ENCODE measurements around the gene ZNF224. TPM values are rescaled to one million over a fixed set of nuclear protein-coding genes. Genes with fewer than 3 reads are reported as not detected.

Gene ZNF224
- total RNA-seq, 1 donor from 2014 or later = 40.6 TPM

DNA sequence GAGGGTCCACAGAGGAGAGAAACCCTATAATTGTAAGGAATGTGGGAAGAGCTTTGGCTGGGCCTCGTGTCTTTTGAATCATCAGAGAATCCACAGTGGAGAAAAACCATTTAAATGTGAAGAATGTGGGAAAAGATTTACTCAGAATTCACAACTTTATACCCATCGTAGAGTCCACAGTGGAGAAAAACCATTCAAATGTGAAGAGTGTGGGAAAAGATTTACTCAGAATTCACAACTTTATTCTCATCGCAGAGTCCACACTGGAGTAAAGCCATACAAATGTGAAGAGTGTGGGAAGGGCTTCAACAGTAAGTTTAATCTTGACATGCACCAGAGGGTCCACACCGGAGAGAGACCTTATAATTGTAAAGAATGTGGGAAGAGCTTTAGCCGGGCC is 37.8 kb downstream of the ZNF224 start:
- Mint-ChIP-seq H3K27me3 (no peaks in the 10 kb centered on the region), H3K27ac (no peak overlapping the region), H3K9me3 (ENCODE audit: low read depth) (peaks cover 20% of the 10 kb centered on the region), H3K4me3 (ENCODE audit: low read depth) (no peak overlapping the region), H3K36me3 (ENCODE audit: insufficient read depth) (peaks cover 39% of the 10 kb centered on the region), H3K4me1 (ENCODE audit: low read depth) (no peaks in the 10 kb centered on the region)
- no peak for DNase-seq (ENCODE audit: low spot score, unreplicated experiment)
- TF ChIP-seq, protein P1, sequence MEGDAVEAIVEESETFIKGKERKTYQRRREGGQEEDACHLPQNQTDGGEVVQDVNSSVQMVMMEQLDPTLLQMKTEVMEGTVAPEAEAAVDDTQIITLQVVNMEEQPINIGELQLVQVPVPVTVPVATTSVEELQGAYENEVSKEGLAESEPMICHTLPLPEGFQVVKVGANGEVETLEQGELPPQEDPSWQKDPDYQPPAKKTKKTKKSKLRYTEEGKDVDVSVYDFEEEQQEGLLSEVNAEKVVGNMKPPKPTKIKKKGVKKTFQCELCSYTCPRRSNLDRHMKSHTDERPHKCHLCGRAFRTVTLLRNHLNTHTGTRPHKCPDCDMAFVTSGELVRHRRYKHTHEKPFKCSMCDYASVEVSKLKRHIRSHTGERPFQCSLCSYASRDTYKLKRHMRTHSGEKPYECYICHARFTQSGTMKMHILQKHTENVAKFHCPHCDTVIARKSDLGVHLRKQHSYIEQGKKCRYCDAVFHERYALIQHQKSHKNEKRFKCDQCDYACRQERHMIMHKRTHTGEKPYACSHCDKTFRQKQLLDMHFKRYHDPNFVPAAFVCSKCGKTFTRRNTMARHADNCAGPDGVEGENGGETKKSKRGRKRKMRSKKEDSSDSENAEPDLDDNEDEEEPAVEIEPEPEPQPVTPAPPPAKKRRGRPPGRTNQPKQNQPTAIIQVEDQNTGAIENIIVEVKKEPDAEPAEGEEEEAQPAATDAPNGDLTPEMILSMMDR (IDR thresholded peaks at IDR 0.05; ENCODE audit: unreplicated experiment) = no peak

DNA sequence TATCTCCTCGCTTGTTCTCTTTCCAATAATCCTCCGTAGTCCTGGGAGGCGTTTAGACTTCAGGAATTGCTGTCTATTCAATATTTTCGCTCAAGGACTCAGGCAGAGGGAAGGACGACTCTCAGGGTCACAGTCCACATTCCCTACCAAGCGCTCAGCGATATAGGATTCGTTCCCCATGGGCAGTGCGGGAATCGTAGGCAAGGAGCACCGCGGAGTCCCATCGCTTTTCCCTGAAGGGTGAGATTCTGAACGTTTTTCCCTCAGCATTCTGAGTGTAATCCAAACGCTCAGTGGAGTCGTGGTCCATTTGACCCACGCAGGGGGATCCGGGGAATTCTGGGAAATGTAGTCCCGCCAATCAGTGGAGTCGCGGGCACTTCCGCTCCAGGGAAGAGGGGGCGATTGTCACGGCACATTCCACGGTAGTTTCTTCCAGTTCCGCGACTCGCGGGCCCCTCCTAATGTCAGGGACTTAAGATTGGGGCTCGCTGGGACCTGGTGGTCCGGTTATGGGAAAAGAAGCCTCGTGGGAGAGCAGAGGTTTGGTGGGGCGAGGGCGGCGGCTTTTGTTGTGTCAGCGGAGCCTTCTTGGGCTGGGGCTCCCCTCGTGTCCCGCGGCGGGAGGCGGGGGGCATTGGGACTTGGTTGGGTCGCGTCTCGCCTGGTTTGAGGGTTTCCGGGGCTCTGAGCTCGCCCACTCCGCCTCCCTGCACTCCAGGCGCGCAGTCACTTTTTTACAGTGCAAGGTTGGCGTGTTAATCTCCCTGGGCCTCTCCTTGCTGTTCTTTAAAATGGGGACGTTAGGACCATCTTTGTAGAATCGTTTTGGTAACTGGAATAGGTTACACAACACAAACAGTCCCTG is 47.3 kb downstream of the ZNF224 start, which contains the start of gene ZNF234:
Gene ZNF234 (plus strand): TSS at position 364 of the 868 bp plus-strand sequence. CDS start 3,079 bp downstream, outside the sequence.
- TF ChIP-seq, protein P1 (IDR thresholded peaks at IDR 0.05; ENCODE audit: unreplicated experiment) = no peak
- Mint-ChIP-seq H3K27me3 (no peaks in the 10 kb centered on the region), H3K27ac (peak within 1 kb of the TSS; percentile 94), H3K4me1 (ENCODE audit: low read depth) (peaks cover 14% of the 10 kb centered on the region), H3K9me3 (ENCODE audit: low read depth) (no peaks in the 10 kb centered on the region), H3K4me3 (ENCODE audit: low read depth) (peak within 1 kb of the TSS; percentile 91), H3K36me3 (ENCODE audit: insufficient read depth) (peaks cover 4% of the 10 kb centered on the region)
- DNase-seq (ENCODE audit: low spot score, unreplicated experiment) = peak; percentile 65

DNA sequence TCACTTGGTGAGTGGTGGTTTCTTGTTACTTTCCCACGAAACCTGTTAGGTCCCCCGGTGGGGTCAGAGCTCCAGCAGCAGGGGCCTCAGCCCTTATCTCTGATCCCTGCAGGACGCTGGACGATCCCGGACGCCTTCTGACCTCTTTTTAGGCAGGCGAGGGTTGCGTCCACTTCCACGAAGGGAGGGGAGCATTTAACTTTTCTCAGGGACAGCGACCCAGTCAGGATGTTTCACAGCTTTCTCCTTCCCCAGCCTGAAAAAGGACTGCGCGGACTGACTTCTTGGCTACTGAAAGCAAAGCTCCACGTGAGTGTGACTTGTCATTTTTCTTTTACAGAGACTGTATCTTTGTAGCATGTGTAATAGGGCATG is 47.9 kb downstream of the ZNF224 start:
- Mint-ChIP-seq H3K36me3 (ENCODE audit: insufficient read depth) (peaks cover 4% of the 10 kb centered on the region), H3K27ac (peak overlapping the region; percentile 94), H3K4me1 (ENCODE audit: low read depth) (peaks cover 14% of the 10 kb centered on the region), H3K27me3 (no peaks in the 10 kb centered on the region), H3K4me3 (ENCODE audit: low read depth) (peak overlapping the region; percentile 91), H3K9me3 (ENCODE audit: low read depth) (no peaks in the 10 kb centered on the region)
- TF ChIP-seq, protein P1 (IDR thresholded peaks at IDR 0.05; ENCODE audit: unreplicated experiment) = no peak
- no peak for DNase-seq (ENCODE audit: low spot score, unreplicated experiment)

DNA sequence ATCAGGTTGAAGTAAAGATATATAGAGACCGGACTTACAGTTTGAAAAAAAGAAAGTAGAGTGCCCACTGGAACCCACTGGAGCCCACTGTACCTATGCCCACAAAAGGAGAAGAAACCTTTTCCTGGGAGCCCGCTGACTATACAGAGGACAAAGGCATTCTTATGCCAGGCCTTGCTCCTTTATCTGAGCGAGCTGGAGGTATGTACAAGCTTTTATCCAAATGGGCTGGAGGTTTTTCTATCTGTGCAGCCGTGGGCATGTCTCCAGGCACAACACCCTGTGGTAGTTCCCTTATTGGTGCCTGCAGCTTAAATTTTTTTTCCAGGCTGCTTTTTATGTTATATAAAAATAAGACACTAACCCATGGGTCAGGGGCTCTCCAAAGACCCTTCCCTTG is 55.6 kb downstream of the ZNF224 start:
- Mint-ChIP-seq H3K36me3 (ENCODE audit: insufficient read depth) (peaks cover 44% of the 10 kb centered on the region), H3K27ac (no peak overlapping the region), H3K9me3 (ENCODE audit: low read depth) (peaks cover 8% of the 10 kb centered on the region), H3K4me1 (ENCODE audit: low read depth) (no peaks in the 10 kb centered on the region), H3K4me3 (ENCODE audit: low read depth) (no peak overlapping the region), H3K27me3 (no peaks in the 10 kb centered on the region)
- TF ChIP-seq, protein P1 (IDR thresholded peaks at IDR 0.05; ENCODE audit: unreplicated experiment) = no peak
- DNase-seq (ENCODE audit: low spot score, unreplicated experiment) = no peak

DNA sequence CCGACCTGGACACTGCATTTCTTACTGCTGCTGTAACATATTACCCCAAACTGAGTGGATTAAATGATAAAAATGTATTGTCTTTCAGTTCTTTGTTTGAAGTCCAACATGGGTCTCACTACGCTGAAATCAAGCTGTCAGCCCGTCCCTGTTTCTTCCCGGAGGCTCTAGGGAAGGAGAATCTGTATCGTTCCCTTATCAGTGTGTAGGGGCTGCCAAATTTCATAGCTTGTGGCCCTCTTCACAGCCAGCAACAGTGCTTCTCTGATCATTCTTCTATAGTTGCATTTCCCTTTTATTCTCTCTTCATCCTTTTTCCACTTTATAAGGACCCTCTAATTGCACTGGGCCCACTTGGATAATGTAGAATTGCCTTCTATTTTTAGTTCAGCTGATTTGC is 57.3 kb downstream of the ZNF224 start:
- peaks cover 52% of the 10 kb centered on the region for H3K36me3 Mint-ChIP-seq (ENCODE audit: insufficient read depth)
- no peaks in the 10 kb centered on the region for H3K27me3 Mint-ChIP-seq
- no peak overlapping the region for H3K27ac Mint-ChIP-seq
- peaks cover 15% of the 10 kb centered on the region for H3K9me3 Mint-ChIP-seq (ENCODE audit: low read depth)
- H3K4me1 Mint-ChIP-seq (ENCODE audit: low read depth) = no peaks in the 10 kb centered on the region
- H3K4me3 Mint-ChIP-seq (ENCODE audit: low read depth) = no peak overlapping the region
- TF ChIP-seq, protein P1 (IDR thresholded peaks at IDR 0.05; ENCODE audit: unreplicated experiment) = no peak
- DNase-seq (ENCODE audit: low spot score, unreplicated experiment) = no peak
